ENCODE data around the gene CD300A.

CD300A gene

DNA sequence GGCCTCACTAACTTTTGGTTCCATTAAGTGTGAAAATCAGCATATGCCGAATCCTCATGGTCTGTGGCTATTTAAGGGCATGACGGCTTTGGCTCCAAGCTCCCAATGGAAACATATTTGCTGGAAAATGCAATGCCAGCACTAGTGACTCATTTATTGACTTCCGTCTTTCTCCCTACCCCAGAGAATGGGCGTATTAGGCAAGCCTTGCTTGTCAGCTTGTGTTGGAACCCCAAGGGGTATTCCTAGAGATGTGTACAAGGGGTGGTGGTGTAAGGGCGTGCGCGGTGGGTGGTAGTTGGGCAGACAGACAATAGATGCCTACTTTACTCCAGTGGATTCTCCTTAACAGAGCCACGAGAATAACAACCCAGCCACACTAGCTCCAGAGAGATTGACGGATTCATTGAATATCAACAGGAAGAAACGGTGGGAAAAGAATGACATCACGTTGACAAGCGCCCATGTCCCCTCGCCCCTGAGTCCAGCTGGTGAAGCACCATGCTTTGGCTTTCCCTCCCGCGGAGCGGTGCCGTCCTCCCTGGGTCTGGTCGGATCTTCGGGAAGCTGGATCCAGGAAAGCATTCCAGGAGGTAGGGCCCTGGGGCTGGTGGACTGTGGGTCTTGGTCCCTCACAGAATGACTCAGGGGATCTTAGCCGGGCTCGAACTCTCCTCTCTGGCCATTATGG is 54.5 kb downstream of the CD300A start:
- peaks cover 3% of the 10 kb centered on the region for H3K27me3 ChIP-seq (replicated peaks; ENCODE audit: control insufficient read depth, insufficient read depth, low read length)
- H3K4me3 ChIP-seq (replicated peaks; ENCODE audit: low read depth, low read length): no peak overlapping the region
- DNase-seq (ENCODE audit: extremely low read depth, insufficient read length): no peak
- no peaks in the 10 kb centered on the region for H3K36me3 ChIP-seq (ENCODE audit: control insufficient read depth, insufficient read depth, low read length)
- TF ChIP-seq, protein P1, sequence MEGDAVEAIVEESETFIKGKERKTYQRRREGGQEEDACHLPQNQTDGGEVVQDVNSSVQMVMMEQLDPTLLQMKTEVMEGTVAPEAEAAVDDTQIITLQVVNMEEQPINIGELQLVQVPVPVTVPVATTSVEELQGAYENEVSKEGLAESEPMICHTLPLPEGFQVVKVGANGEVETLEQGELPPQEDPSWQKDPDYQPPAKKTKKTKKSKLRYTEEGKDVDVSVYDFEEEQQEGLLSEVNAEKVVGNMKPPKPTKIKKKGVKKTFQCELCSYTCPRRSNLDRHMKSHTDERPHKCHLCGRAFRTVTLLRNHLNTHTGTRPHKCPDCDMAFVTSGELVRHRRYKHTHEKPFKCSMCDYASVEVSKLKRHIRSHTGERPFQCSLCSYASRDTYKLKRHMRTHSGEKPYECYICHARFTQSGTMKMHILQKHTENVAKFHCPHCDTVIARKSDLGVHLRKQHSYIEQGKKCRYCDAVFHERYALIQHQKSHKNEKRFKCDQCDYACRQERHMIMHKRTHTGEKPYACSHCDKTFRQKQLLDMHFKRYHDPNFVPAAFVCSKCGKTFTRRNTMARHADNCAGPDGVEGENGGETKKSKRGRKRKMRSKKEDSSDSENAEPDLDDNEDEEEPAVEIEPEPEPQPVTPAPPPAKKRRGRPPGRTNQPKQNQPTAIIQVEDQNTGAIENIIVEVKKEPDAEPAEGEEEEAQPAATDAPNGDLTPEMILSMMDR (IDR thresholded peaks at IDR 0.05; ENCODE audit: insufficient read depth, low read length, poor library complexity, severe bottlenecking): no peak

DNA sequence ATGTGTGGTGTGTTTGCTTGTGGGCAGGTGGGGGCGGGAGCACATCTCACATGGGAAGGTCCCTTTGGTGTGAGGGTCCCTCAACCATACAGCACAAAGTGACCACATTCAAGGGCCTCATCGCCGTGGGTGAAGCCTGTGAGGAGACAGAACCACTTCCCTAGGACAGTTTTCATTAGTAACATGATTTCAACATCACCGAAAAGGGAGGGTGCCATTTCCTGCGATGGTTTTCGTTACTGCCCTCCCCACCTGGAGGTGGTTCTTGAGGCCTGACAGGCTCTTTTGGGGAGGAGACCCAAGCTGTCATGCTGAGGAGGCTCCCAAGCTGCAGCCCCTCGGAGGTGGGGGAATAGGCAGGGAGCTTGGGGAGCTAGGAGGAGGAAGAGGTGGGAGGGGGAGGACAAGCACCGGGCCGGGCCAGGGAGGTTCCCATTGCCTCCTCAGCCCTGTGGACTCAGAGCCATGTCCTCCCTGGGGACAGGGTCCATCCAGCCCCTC is 55.3 kb downstream of the CD300A start:
- Histone ChIP-seq H3K36me3 (ENCODE audit: control insufficient read depth, insufficient read depth, low read length) (no peaks in the 10 kb centered on the region), H3K4me3 (replicated peaks; ENCODE audit: low read depth, low read length) (no peak overlapping the region), H3K27me3 (replicated peaks; ENCODE audit: control insufficient read depth, insufficient read depth, low read length) (peaks cover 3% of the 10 kb centered on the region)
- TF ChIP-seq, protein P1 (IDR thresholded peaks at IDR 0.05; ENCODE audit: insufficient read depth, low read length, poor library complexity, severe bottlenecking): no peak
- DNase-seq (ENCODE audit: extremely low read depth, insufficient read length): no peak

DNA sequence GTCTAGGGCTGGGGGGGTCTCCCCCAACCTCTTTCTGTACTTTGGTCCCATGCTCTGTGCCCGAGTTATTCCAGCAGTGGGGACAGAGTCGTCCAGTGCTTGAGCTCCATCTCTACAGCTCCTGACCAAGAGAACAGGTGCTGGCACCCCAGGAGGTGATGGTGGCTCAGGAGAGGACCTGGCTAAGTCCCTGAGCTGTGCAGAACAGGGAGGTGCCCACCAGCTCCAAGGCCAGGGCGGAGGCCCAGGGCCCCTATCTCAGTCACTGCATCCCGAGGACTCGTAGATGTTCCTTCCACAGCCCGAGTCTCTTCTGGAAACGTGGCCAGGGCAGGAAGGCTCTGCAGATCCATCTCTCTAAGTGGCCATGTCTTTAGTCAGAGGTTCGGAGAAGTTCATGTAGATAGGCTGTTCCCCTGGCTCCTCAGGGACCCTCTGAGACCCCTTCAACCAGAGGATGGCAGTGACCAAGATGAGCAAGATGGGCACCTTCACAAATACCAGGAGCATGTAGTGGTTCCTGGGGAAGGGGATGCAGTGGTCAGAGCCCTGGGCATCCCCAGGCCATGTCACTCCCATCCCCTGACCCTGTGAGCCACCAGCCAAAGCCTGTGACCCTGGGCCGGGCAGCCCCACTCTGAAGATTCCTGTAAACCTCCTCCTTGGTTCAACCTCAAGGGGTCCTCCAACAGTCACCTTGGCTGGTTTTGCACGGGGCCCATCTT is 56.1 kb downstream of the CD300A start:
- Histone ChIP-seq H3K4me3 (replicated peaks; ENCODE audit: low read depth, low read length) (no peak overlapping the region), H3K36me3 (ENCODE audit: control insufficient read depth, insufficient read depth, low read length) (no peaks in the 10 kb centered on the region), H3K27me3 (replicated peaks; ENCODE audit: control insufficient read depth, insufficient read depth, low read length) (peaks cover 3% of the 10 kb centered on the region)
- TF ChIP-seq, protein P1 (IDR thresholded peaks at IDR 0.05; ENCODE audit: insufficient read depth, low read length, poor library complexity, severe bottlenecking): no peak
- DNase-seq (ENCODE audit: extremely low read depth, insufficient read length): no peak

DNA sequence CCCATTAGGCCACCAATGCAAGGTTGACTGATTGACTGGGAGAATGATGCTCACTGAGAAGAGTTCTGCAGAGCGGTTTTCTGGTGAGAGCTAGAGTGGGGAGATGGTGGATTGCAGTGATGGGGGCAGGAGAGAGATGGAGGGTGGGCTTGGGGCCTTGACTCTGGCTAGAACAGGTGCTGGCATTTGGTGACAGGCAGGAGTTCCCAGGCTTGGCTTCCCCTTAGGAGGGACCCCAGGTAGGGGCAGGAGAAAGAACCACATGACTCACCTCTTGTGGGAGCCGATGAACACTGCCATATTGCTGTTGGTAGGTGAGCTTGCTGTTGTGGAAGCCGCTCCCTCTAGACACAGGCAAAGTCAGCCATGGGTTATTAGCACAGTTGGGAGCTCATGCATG is 56.9 kb downstream of the CD300A start:
- Histone ChIP-seq H3K36me3 (ENCODE audit: control insufficient read depth, insufficient read depth, low read length) (no peaks in the 10 kb centered on the region), H3K27me3 (replicated peaks; ENCODE audit: control insufficient read depth, insufficient read depth, low read length) (peaks cover 3% of the 10 kb centered on the region), H3K4me3 (replicated peaks; ENCODE audit: low read depth, low read length) (no peak overlapping the region)
- DNase-seq (ENCODE audit: extremely low read depth, insufficient read length): no peak
- TF ChIP-seq, protein P1 (IDR thresholded peaks at IDR 0.05; ENCODE audit: insufficient read depth, low read length, poor library complexity, severe bottlenecking): no peak

DNA sequence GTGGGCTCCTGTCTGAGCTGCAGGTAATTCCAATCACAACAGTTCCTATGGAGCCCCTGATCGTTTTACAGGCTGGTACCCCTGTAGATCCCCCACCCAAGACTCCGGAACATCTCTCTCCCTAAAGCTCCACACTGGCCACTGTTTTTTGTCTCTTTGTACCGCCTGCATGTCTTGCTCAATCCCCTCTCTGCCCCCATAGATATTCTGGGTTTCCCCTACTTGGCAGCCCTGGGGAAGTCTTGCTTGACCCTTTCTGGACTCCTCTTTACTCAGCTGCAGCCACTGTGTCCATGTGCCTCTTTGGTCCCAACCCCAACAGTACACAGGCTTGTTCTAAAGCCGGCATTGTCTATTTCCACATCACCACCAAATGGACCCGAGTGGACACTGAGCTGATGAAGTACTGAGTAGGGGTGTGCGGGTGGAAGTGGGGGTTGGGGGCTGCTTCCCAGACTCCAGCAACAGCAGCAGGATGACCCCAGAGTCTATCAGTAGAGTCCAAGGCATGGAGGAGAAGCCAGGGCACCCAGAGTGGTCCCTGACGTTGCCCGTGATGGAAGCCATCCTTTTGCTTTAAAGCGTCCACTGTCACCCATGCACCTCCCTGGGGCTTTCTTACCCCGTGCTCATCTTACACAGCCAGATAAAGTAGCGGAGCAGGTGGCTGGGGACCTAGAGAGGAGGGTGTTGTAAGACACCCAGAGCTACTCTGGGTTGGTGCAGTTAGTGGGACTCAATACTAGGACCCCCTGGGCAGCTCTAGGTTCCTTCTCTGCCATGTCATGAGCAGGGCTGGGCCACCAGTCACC is 58.4 kb downstream of the CD300A start:
- peaks cover 3% of the 10 kb centered on the region for H3K27me3 ChIP-seq (replicated peaks; ENCODE audit: control insufficient read depth, insufficient read depth, low read length)
- no peak for DNase-seq (ENCODE audit: extremely low read depth, insufficient read length)
- no peaks in the 10 kb centered on the region for H3K36me3 ChIP-seq (ENCODE audit: control insufficient read depth, insufficient read depth, low read length)
- H3K4me3 ChIP-seq (replicated peaks; ENCODE audit: low read depth, low read length): no peak overlapping the region
- TF ChIP-seq, protein P1 (IDR thresholded peaks at IDR 0.05; ENCODE audit: insufficient read depth, low read length, poor library complexity, severe bottlenecking): no peak
